H9 (cell line): ENCODE measurements around the gene NPTX1. TPM values are rescaled to one million over a fixed set of nuclear protein-coding genes. Genes with fewer than 3 reads are reported as not detected.

Experiments used
- DNase-seq: peaks from one replicate; pipeline ENCODE4 v3.0.0-alpha.2; 2017
- H2AFZ ChIP-seq: one replicate; pipeline ENCODE4 v1.6.1; 2013; ENCODE audit warnings: mild to moderate bottlenecking, low read length, control low read depth, moderate library complexity
- H2AK5ac ChIP-seq: 2 replicates; pipeline ENCODE4 v1.6.1; 2013; ENCODE audit warnings: low read length, control low read depth, mixed read lengths; ENCODE audit not compliant: insufficient read length
- H2BK120ac ChIP-seq: one replicate; pipeline ENCODE4 v1.6.1; 2013; ENCODE audit warnings: low read depth, mild to moderate bottlenecking, low read length, control low read depth, inconsistent platforms; ENCODE audit not compliant: poor library complexity, severe bottlenecking
- H2BK12ac ChIP-seq: 2 replicates; pipeline ENCODE4 v1.6.1; 2013; ENCODE audit warnings: low read length, control low read depth, mixed read lengths, low read depth; ENCODE audit not compliant: insufficient read length
- H2BK15ac ChIP-seq: 2 replicates; pipeline ENCODE4 v1.6.1; 2013; ENCODE audit warnings: low read depth, low read length, control low read depth
- H2BK20ac ChIP-seq: one replicate; pipeline ENCODE4 v1.6.1; 2013; ENCODE audit warnings: low read depth, mild to moderate bottlenecking, low read length, control low read depth, inconsistent platforms; ENCODE audit not compliant: poor library complexity, severe bottlenecking
- H2BK5ac ChIP-seq: 2 replicates; pipeline ENCODE4 v1.6.1; 2013; ENCODE audit warnings: low read length, control low read depth, mixed read lengths; ENCODE audit not compliant: insufficient read length
- H3K14ac ChIP-seq: 2 replicates; pipeline ENCODE4 v1.6.1; 2013; ENCODE audit warnings: low read length, control low read depth; ENCODE audit not compliant: insufficient read depth
- H3K18ac ChIP-seq: 2 replicates; pipeline ENCODE4 v1.6.1; 2013; ENCODE audit warnings: low read depth, mild to moderate bottlenecking, mixed read lengths, low read length, control low read depth; ENCODE audit not compliant: insufficient read length
- H3K23ac ChIP-seq: 2 replicates; pipeline ENCODE4 v1.6.1; 2013; ENCODE audit warnings: low read length, control low read depth, mixed read lengths, low read depth; ENCODE audit not compliant: insufficient read length
- H3K23me2 ChIP-seq: 2 replicates; pipeline ENCODE4 v1.6.1; 2013; ENCODE audit warnings: low read depth, mild to moderate bottlenecking, mixed read lengths, low read length, control low read depth; ENCODE audit not compliant: insufficient read length, poor library complexity, severe bottlenecking
- H3K27ac ChIP-seq: 2 replicates; pipeline ENCODE4 v1.5.1; 2013; ENCODE audit warnings: low read length, control low read depth, mixed read lengths, low read depth; ENCODE audit not compliant: insufficient read length
- H3K27me3 ChIP-seq: 2 replicates; pipeline ENCODE4 v1.6.1; 2013; ENCODE audit warnings: low read length, control low read depth, inconsistent platforms; ENCODE audit not compliant: insufficient read depth
- H3K4ac ChIP-seq: 2 replicates; pipeline ENCODE4 v1.6.1; 2013; ENCODE audit warnings: low read depth, mild to moderate bottlenecking, control low read depth, inconsistent platforms, low read length, moderate library complexity
- H3K4me1 ChIP-seq: 2 replicates; pipeline ENCODE4 v1.6.1; 2013; ENCODE audit warnings: low read length, control low read depth, inconsistent platforms; ENCODE audit not compliant: insufficient read depth
- H3K4me2 ChIP-seq: 2 replicates; pipeline ENCODE4 v1.6.1; 2013; ENCODE audit warnings: low read length, control low read depth, mixed read lengths; ENCODE audit not compliant: insufficient read length, insufficient read depth
- H3K56ac ChIP-seq: 2 replicates; pipeline ENCODE4 v1.6.1; 2013; ENCODE audit warnings: low read depth, mild to moderate bottlenecking, mixed read lengths, low read length, control low read depth; ENCODE audit not compliant: insufficient read length
- H3K79me1 ChIP-seq: 2 replicates; pipeline ENCODE4 v1.6.1; 2013; ENCODE audit warnings: low read depth, mild to moderate bottlenecking, moderate library complexity, low read length, control low read depth, inconsistent platforms; ENCODE audit not compliant: insufficient read depth, poor library complexity, severe bottlenecking
- H3K79me2 ChIP-seq: 2 replicates; pipeline ENCODE4 v1.6.1; 2013; ENCODE audit warnings: low read length, control low read depth, inconsistent platforms; ENCODE audit not compliant: insufficient read depth
- H3K9ac ChIP-seq: 2 replicates; pipeline ENCODE4 v1.6.1; 2013; ENCODE audit warnings: low read length, control low read depth, mixed read lengths; ENCODE audit not compliant: insufficient read length; ENCODE audit errors: extremely low read depth
- H3K9me3 ChIP-seq: one replicate; pipeline ENCODE4 v1.6.1; 2013; ENCODE audit warnings: low read depth, low read length, inconsistent platforms; ENCODE audit not compliant: control insufficient read depth
- H3T11ph ChIP-seq: one replicate; pipeline ENCODE4 v1.6.1; 2013; ENCODE audit warnings: mild to moderate bottlenecking, low read length, control low read depth, inconsistent platforms
- H4K20me1 ChIP-seq: one replicate; pipeline ENCODE4 v1.6.1; 2013; ENCODE audit not compliant: control insufficient read depth, insufficient read length, insufficient read depth
- H4K5ac ChIP-seq: 2 replicates; pipeline ENCODE4 v1.6.1; 2013; ENCODE audit warnings: low read depth, mild to moderate bottlenecking, mixed read lengths, low read length, control low read depth; ENCODE audit not compliant: insufficient read length
- H4K8ac ChIP-seq: replicated peaks from 2 replicates; pipeline ENCODE4 v1.6.1; 2013; ENCODE audit warnings: low read length, control low read depth, mixed read lengths, low read depth; ENCODE audit not compliant: insufficient read length
- H4K91ac ChIP-seq: 2 replicates; pipeline ENCODE4 v1.6.1; 2013; ENCODE audit warnings: low read depth, mild to moderate bottlenecking, moderate library complexity, mixed read lengths, low read length, control low read depth; ENCODE audit not compliant: insufficient read length
- H3K27ac Mint-ChIP-seq, 3 experiments: 2 replicates in 2 of 3; 3 replicates in 1 of 3; pipeline ENCODE4 v1.8.0; 2020 to 2021; ENCODE audit warnings: mixed read lengths in 3 of 3, mild to moderate bottlenecking in 1 of 3, moderate library complexity in 1 of 3
- H3K27me3 Mint-ChIP-seq: 2 replicates; pipeline ENCODE4 v1.8.0; 2021; ENCODE audit warnings: low read depth, mild to moderate bottlenecking, moderate library complexity, mixed read lengths
- H3K36me3 Mint-ChIP-seq, 3 experiments: 2 replicates in 2 of 3; 3 replicates in 1 of 3; pipeline ENCODE4 v1.8.0; 2020 to 2021; ENCODE audit warnings: low read depth in 3 of 3, mixed read lengths in 3 of 3; ENCODE audit not compliant: insufficient read depth in 1 of 3
- H3K4me1 Mint-ChIP-seq, 2 experiments: 2 replicates each; pipeline ENCODE4 v1.8.0; 2020; ENCODE audit warnings: mixed read lengths in 2 of 2
- H3K4me3 Mint-ChIP-seq, 2 experiments: 2 replicates in 1 of 2; 3 replicates in 1 of 2; pipeline ENCODE4 v1.8.0; 2020 to 2021; ENCODE audit warnings: mild to moderate bottlenecking in 2 of 2, mixed read lengths in 2 of 2, moderate library complexity in 1 of 2
- H3K9me3 Mint-ChIP-seq, 2 experiments: 2 replicates in 1 of 2; 3 replicates in 1 of 2; pipeline ENCODE4 v1.8.0; 2020; ENCODE audit warnings: mild to moderate bottlenecking in 2 of 2, mixed read lengths in 2 of 2, moderate library complexity in 1 of 2
- WGBS: extraction: QIAGEN DNeasy Blood & Tissue Kit; methylation state at CpG from one replicate; pipeline ENCODE4 v1.1.7; 2013; ENCODE audit warnings: missing lambda C conversion rate, low lambda C conversion rate, mixed read lengths; ENCODE audit not compliant: insufficient read length; ENCODE audit errors: extremely low coverage; 5-methylcytosine and 5-hydroxymethylcytosine counted together
- total RNA-seq: library from RNA; stranded (reverse); gene quantifications from 2 replicates; pipeline ENCODE4 v1.2.1, GENCODE V29; 2021
- TF ChIP-seq, protein P1 (sequence below): fragments of 200-600 bp; sonication (generic); conservative IDR thresholded peaks from 3 replicates; pipeline ENCODE4 v1.8.0; 2021; ENCODE audit warnings: antibody characterized with exemption, mild to moderate bottlenecking

The NPTX1 gene
- total RNA-seq, 1 experiment from 2014 or later: 20.5 TPM

DNA sequence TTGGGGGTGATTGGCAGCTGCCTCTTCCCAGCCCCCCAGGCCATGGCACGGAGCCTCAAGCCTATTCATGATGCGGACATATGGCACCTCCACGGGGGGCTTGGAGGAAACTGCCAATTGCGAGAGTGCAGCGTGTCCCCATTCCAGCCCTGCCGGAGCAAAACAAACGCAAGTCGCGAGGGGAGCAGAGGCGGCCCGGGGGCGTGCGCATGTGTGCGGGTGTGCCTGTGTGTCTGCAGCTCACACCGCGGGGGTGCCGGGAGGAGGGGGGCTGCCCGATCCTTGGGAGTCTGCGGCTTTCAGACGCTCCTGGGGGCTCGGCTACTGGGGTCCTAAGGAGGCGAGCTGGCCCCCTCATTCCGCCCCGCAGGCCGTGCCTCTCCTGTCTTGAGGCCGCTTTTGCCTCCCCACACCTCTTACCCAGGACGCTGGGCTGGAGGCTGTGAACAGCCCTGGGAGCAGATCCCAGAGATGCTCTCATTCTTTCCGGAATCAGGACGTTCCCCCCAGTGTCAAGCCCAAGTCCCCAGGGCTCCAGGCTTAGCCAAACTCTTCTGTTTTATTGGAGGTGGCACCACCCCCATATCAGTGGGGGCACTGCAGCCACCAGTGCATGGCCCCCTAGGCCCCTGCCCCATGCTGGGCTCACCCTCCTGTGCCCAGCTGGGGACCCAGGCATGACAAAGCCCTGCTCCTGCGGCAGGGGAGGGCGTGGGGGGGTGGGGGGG lies 32.3 kb downstream of the NPTX1 start:
- no peak overlapping the region for H2BK120ac ChIP-seq
- H2BK15ac ChIP-seq: no peak overlapping the region
- no peak overlapping the region for H2BK5ac ChIP-seq
- H3K23me2 ChIP-seq: no peaks in the 10 kb centered on the region
- H4K8ac ChIP-seq: no peak overlapping the region
- H3K9ac ChIP-seq: no peak overlapping the region
- no peak overlapping the region for H2BK20ac ChIP-seq
- H3K23ac ChIP-seq: no peak overlapping the region
- H2BK12ac ChIP-seq: no peak overlapping the region
- TF ChIP-seq, protein P1, sequence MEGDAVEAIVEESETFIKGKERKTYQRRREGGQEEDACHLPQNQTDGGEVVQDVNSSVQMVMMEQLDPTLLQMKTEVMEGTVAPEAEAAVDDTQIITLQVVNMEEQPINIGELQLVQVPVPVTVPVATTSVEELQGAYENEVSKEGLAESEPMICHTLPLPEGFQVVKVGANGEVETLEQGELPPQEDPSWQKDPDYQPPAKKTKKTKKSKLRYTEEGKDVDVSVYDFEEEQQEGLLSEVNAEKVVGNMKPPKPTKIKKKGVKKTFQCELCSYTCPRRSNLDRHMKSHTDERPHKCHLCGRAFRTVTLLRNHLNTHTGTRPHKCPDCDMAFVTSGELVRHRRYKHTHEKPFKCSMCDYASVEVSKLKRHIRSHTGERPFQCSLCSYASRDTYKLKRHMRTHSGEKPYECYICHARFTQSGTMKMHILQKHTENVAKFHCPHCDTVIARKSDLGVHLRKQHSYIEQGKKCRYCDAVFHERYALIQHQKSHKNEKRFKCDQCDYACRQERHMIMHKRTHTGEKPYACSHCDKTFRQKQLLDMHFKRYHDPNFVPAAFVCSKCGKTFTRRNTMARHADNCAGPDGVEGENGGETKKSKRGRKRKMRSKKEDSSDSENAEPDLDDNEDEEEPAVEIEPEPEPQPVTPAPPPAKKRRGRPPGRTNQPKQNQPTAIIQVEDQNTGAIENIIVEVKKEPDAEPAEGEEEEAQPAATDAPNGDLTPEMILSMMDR: no peak
- H3K27me3 ChIP-seq: no peaks in the 10 kb centered on the region
- H3K4me2 ChIP-seq: no peak overlapping the region
- H4K5ac ChIP-seq: no peak overlapping the region
- Mint-ChIP-seq H3K9me3 (no peaks in the 10 kb centered on the region), H3K27me3 (peaks cover 39% of the 10 kb centered on the region), H3K27ac (no peak overlapping the region), H3K36me3 (no peaks in the 10 kb centered on the region), H3K4me3 (peak overlapping the region in 1 of 2 experiments; percentile 54; a peak in 2 of 5 replicates), H3K4me1 (peaks cover 7 to 19% of the 10 kb centered on the region in 2 experiments)
- H3T11ph ChIP-seq: no peak overlapping the region
- H3K56ac ChIP-seq: no peak overlapping the region
- H2AK5ac ChIP-seq: no peak overlapping the region
- H4K91ac ChIP-seq: no peak overlapping the region
- H3K79me1 ChIP-seq: no peaks in the 10 kb centered on the region
- no peak overlapping the region for H3K27ac ChIP-seq
- no peaks in the 10 kb centered on the region for H3K4me1 ChIP-seq
- DNase-seq: peak; percentile 65
- no CpG with 5 or more reads among the region's 31 CpGs for WGBS
- no peaks in the 10 kb centered on the region for H3K9me3 ChIP-seq
- H3K18ac ChIP-seq: no peak overlapping the region
- H3K14ac ChIP-seq: no peak overlapping the region; the same call in 1 of the 2 replicates
- no peaks in the 10 kb centered on the region for H4K20me1 ChIP-seq
- H3K79me2 ChIP-seq: no peaks in the 10 kb centered on the region
- H2AFZ ChIP-seq: no peak overlapping the region
- H3K4ac ChIP-seq: no peak overlapping the region
